ENCODE results near the gene ADCY2. TPM values are rescaled to one million over a fixed set of nuclear protein-coding genes. Genes with fewer than 3 reads are reported as not detected.

The ADCY2 gene
- total and polyA plus RNA-seq, 2 experiments from 2014 or later = 23.8 to 74.9 TPM

DNA sequence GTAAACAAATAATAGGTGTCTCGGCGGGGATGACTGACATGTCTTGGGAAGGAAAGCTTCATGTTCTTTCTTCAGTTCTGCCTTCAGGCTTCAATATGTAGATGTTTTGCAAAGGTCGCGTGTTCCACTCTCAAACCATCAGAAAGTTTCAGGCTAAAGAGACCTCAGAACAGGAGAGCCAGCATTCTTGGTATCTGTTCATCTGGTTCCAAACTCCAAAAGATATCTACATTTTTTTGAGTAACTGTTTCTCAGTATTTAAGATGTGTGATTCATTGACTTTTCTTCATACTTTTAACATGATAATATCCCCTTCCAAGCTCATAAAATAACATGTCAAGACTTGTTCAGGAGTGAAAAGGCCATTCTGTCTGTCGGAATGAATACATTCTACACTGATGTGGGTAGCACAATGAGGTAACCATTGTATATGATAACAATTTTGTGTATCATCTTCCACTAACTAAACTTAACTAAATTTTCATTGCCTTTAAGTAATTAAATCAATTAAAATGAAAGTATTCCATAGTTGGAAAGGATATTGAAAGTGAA, 271.4 kb downstream of the ADCY2 start (continued):
- TF ChIP-seq, protein P1, sequence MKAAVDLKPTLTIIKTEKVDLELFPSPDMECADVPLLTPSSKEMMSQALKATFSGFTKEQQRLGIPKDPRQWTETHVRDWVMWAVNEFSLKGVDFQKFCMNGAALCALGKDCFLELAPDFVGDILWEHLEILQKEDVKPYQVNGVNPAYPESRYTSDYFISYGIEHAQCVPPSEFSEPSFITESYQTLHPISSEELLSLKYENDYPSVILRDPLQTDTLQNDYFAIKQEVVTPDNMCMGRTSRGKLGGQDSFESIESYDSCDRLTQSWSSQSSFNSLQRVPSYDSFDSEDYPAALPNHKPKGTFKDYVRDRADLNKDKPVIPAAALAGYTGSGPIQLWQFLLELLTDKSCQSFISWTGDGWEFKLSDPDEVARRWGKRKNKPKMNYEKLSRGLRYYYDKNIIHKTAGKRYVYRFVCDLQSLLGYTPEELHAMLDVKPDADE (IDR thresholded peaks at IDR 0.05) = no peak
- TF ChIP-seq CREB1 (CRISPR knock-in tag; IDR thresholded peaks at IDR 0.05; ENCODE audit: low read depth) = no peak
- no peak for TF ChIP-seq STAT1 (IDR thresholded peaks at IDR 0.05; ENCODE audit: unreplicated experiment)
- TF ChIP-seq POLR2AphosphoS5 (IDR thresholded peaks at IDR 0.05; ENCODE audit: low read depth) = no peak
- TF ChIP-seq, protein P2, sequence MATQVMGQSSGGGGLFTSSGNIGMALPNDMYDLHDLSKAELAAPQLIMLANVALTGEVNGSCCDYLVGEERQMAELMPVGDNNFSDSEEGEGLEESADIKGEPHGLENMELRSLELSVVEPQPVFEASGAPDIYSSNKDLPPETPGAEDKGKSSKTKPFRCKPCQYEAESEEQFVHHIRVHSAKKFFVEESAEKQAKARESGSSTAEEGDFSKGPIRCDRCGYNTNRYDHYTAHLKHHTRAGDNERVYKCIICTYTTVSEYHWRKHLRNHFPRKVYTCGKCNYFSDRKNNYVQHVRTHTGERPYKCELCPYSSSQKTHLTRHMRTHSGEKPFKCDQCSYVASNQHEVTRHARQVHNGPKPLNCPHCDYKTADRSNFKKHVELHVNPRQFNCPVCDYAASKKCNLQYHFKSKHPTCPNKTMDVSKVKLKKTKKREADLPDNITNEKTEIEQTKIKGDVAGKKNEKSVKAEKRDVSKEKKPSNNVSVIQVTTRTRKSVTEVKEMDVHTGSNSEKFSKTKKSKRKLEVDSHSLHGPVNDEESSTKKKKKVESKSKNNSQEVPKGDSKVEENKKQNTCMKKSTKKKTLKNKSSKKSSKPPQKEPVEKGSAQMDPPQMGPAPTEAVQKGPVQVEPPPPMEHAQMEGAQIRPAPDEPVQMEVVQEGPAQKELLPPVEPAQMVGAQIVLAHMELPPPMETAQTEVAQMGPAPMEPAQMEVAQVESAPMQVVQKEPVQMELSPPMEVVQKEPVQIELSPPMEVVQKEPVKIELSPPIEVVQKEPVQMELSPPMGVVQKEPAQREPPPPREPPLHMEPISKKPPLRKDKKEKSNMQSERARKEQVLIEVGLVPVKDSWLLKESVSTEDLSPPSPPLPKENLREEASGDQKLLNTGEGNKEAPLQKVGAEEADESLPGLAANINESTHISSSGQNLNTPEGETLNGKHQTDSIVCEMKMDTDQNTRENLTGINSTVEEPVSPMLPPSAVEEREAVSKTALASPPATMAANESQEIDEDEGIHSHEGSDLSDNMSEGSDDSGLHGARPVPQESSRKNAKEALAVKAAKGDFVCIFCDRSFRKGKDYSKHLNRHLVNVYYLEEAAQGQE (IDR thresholded peaks at IDR 0.05; ENCODE audit: unreplicated experiment) = no peak
- no peak for TF ChIP-seq EZH2 (IDR thresholded peaks at IDR 0.05; ENCODE audit: low read depth, unreplicated experiment)
- no peak for TF ChIP-seq JUNB (IDR thresholded peaks at IDR 0.05; ENCODE audit: unreplicated experiment)

DNA sequence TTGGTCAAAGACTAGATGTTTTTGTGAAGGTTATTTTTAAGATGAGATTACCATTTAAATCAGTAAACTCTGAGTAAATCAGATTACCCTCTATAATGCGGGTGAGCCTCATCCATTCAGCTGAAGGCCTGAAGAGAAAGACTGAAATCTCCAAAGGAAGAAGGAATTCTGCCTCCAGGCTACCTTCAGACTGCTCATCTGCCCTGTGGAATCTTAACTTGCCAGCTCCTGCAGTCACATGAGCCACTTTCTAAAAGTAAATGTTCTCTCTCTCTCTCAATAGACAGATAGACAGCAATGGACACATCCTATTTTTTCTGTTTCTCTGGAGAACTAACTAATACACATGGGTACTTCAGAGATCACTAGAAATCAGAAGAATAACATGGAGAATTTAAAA, 272.2 kb downstream of the ADCY2 start:
- Histone ChIP-seq H2AFZ (no peak overlapping the region), H3K4me3 (no peak overlapping the region), H3K4me1 (ENCODE audit: insufficient read depth) (peaks cover 6% of the 10 kb centered on the region), H3K27ac (ENCODE audit: low read depth) (no peak overlapping the region), H3K79me2 (replicated peaks; ENCODE audit: insufficient read depth) (peaks cover 38% of the 10 kb centered on the region), H3K27me3 (ENCODE audit: insufficient read depth) (no peaks in the 10 kb centered on the region), H3F3A (replicated peaks; ENCODE audit: low read depth) (no peaks in the 10 kb centered on the region), H3K9me2 (ENCODE audit: insufficient read depth) (no peaks in the 10 kb centered on the region; the same call in 1 of the 2 replicates), H4K20me1 (replicated peaks; ENCODE audit: insufficient read depth) (no peaks in the 10 kb centered on the region), H3K4me2 (no peak overlapping the region), H3K36me3 (ENCODE audit: insufficient read depth) (peaks cover 7% of the 10 kb centered on the region; the same call in 1 of the 2 replicates)
- Mint-ChIP-seq H3K27me3 (ENCODE audit: insufficient read depth, low read depth, poor library complexity) (peaks cover 7% of the 10 kb centered on the region), H3K4me1 (peaks cover 18% of the 10 kb centered on the region), H3K4me3 (no peak overlapping the region), H3K9me3 (peaks cover 11% of the 10 kb centered on the region), H3K36me3 (ENCODE audit: low read depth) (peaks cover 50% of the 10 kb centered on the region), H3K27ac (no peak overlapping the region)
- ATAC-seq = no peak
- no peak for DNase-seq (ENCODE audit: low spot score)
- TF ChIP-seq CREB1 (CRISPR knock-in tag; IDR thresholded peaks at IDR 0.05; ENCODE audit: low read depth) (no peak), EZH2 (IDR thresholded peaks at IDR 0.05; ENCODE audit: low read depth, unreplicated experiment) (no peak), ZNF331 (CRISPR knock-in tag; IDR thresholded peaks at IDR 0.05; ENCODE audit: low read depth) (no peak), STAT1 (IDR thresholded peaks at IDR 0.05; ENCODE audit: unreplicated experiment) (no peak), NANOG (IDR thresholded peaks at IDR 0.05; ENCODE audit: borderline replicate concordance) (no peak), POLR2AphosphoS5 (IDR thresholded peaks at IDR 0.05; ENCODE audit: low read depth) (no peak), EZH2phosphoT487 (IDR thresholded peaks at IDR 0.05; ENCODE audit: unreplicated experiment) (no peak)
- TF ChIP-seq, protein P2 (IDR thresholded peaks at IDR 0.05; ENCODE audit: unreplicated experiment) = no peak

All from GM23338 (cell line).